ENCODE results near the gene PTGES. TPM values are rescaled to one million over a fixed set of nuclear protein-coding genes. Genes with fewer than 3 reads are reported as not detected.

PTGES gene
- total RNA-seq, 1 experiment from 2014 or later: 17.2 TPM

GRCh38 chr9:129695870-129696269 lies 57.0 kb downstream of the PTGES start:
- Histone ChIP-seq H3K27ac (ENCODE audit: low read depth, low read length) (no peak overlapping the region), H3K79me2 (ENCODE audit: insufficient read depth, low read length) (0 out of 2 replicates have a peak, but pooled peaks cover 3% of the 10 kb centered on the region), H3K4me3 (replicated peaks in 1 of 2; ENCODE audit: low read depth in 1 of 2, low read length in 2 of 2) (no peak overlapping the region), H3K9me2 (ENCODE audit: insufficient read depth) (no peaks in the 10 kb centered on the region), H3K36me3 (ENCODE audit: control insufficient read depth in 1 of 2, insufficient read depth in 2 of 2, low read length in 2 of 2) (0 out of 4 replicates have a peak, but pooled peaks cover 0 to 3% of the 10 kb centered on the region in 2 experiments), H4K20me1 (ENCODE audit: insufficient read depth) (no peaks in the 10 kb centered on the region), H3K4me2 (ENCODE audit: low read length) (no peak overlapping the region), H2AFZ (ENCODE audit: low read depth, low read length, poor library complexity, severe bottlenecking) (no peak overlapping the region), H3K27me3 (ENCODE audit: insufficient read depth, low read length) (no peaks in the 10 kb centered on the region), H3K9me3 (ENCODE audit: control insufficient read depth in 1 of 2, insufficient read depth in 1 of 2, low read depth in 1 of 2, low read length in 2 of 2) (no peaks in the 10 kb centered on the region), H3K9ac (ENCODE audit: low read length) (no peak overlapping the region), H3K4me1 (ENCODE audit: control insufficient read depth in 1 of 2, insufficient read depth in 2 of 2, low read length in 2 of 2) (peaks cover 32 to 43% of the 10 kb centered on the region in 2 experiments)
- ATAC-seq (no peak), DNase-seq (ENCODE audit: low read depth, low spot score) (no peak)
- intact Hi-C loops (cut with micrococcal nuclease): no loop called here
- RAD21 ChIA-PET (ENCODE audit: low non-redundant PET in 1 of 2, low total read pairs in 2 of 2, uncharacterized antibody in 2 of 2, unreplicated experiment in 2 of 2): no interaction called here
- POLR2A ChIA-PET: interaction anchor here (1.4 kb wide), 1 partner anchor 81 kb away, joined by 3 read pairs; no protein-coding TSS in a partner anchor
- no peak for TF ChIP-seq RAD21 (IDR thresholded peaks at IDR 0.05; ENCODE audit: low read depth)
- no peak for TF ChIP-seq ELF1 (IDR thresholded peaks at IDR 0.05; ENCODE audit: borderline replicate concordance, low read depth)
- no peak for TF ChIP-seq REST (IDR thresholded peaks at IDR 0.05; ENCODE audit: low read depth)
- no TSS peak for BruUV-seq (replicated peaks)
- CTCF ChIA-PET: interaction anchor here (1.5 kb wide), 1 partner anchor 95 kb away, joined by 6 read pairs; no protein-coding TSS in a partner anchor

- Histone ChIP-seq H3K4me3 (replicated peaks in 1 of 2; ENCODE audit: low read depth in 1 of 2, low read length in 2 of 2) (peak overlapping the region in 1 of 2 experiments; percentile 16; a peak in 1 of 4 replicates), H3K27ac (ENCODE audit: low read depth, low read length) (peak overlapping the region; percentile 13; the same call in 1 of the 2 replicates), H3K27me3 (ENCODE audit: insufficient read depth, low read length) (no peaks in the 10 kb centered on the region), H3K4me2 (ENCODE audit: low read length) (peak overlapping the region; percentile 67), H3K9me3 (ENCODE audit: control insufficient read depth in 1 of 2, insufficient read depth in 1 of 2, low read depth in 1 of 2, low read length in 2 of 2) (no peaks in the 10 kb centered on the region), H3K79me2 (ENCODE audit: insufficient read depth, low read length) (0 out of 2 replicates have a peak, but pooled peaks cover 3% of the 10 kb centered on the region), H3K36me3 (ENCODE audit: control insufficient read depth in 1 of 2, insufficient read depth in 2 of 2, low read length in 2 of 2) (0 out of 4 replicates have a peak, but pooled peaks cover 0 to 3% of the 10 kb centered on the region in 2 experiments), H3K9ac (ENCODE audit: low read length) (no peak overlapping the region; the same call in 1 of the 2 replicates), H3K9me2 (ENCODE audit: insufficient read depth) (no peaks in the 10 kb centered on the region), H4K20me1 (ENCODE audit: insufficient read depth) (no peaks in the 10 kb centered on the region), H2AFZ (ENCODE audit: low read depth, low read length, poor library complexity, severe bottlenecking) (no peak overlapping the region), H3K4me1 (ENCODE audit: control insufficient read depth in 1 of 2, insufficient read depth in 2 of 2, low read length in 2 of 2) (peaks cover 32 to 43% of the 10 kb centered on the region in 2 experiments)
- CTCF ChIA-PET: no interaction called here
- BruUV-seq (replicated peaks): no TSS peak
- POLR2A ChIA-PET: no interaction called here
- RAD21 ChIA-PET (ENCODE audit: low non-redundant PET in 1 of 2, low total read pairs in 2 of 2, uncharacterized antibody in 2 of 2, unreplicated experiment in 2 of 2): no interaction called here
- DNase-seq (ENCODE audit: low read depth, low spot score) (no peak), ATAC-seq (peak; percentile 67)
- TF ChIP-seq EZH2 (IDR thresholded peaks at IDR 0.05): no peak
- TF ChIP-seq SP1 (IDR thresholded peaks at IDR 0.05; ENCODE audit: low read depth): no peak; the same call in 1 of the 2 replicates
- no peak for TF ChIP-seq SRF (IDR thresholded peaks at IDR 0.05; ENCODE audit: low read depth)
- no peak for TF ChIP-seq POLR2A (IDR thresholded peaks at IDR 0.05; ENCODE audit: borderline replicate concordance, extremely low read depth, insufficient read depth, insufficient read length)
- TF ChIP-seq RAD21 (IDR thresholded peaks at IDR 0.05; ENCODE audit: low read depth): no peak
- no peak for TF ChIP-seq CEBPB (IDR thresholded peaks at IDR 0.05; ENCODE audit: low read depth)
- no peak for TF ChIP-seq TCF7L2 (IDR thresholded peaks at IDR 0.05; ENCODE audit: borderline replicate concordance, extremely low read depth, insufficient read depth, insufficient read length)
- no peak for TF ChIP-seq CBX3 (IDR thresholded peaks at IDR 0.05; ENCODE audit: low read depth)
- TF ChIP-seq POLR2AphosphoS5 (IDR thresholded peaks at IDR 0.05; ENCODE audit: low read depth, low read length): no peak
- TF ChIP-seq EZH2phosphoT487 (IDR thresholded peaks at IDR 0.05; ENCODE audit: borderline replicate concordance): no peak
- intact Hi-C loops (cut with micrococcal nuclease): no loop called here
Measured at GRCh38 chr9:129694243-129694646, 58.6 kb downstream of the PTGES start.

Measured in HCT116 (cell line).